Measurements from ENCODE around the gene PPP2R2C. TPM values are rescaled to one million over a fixed set of nuclear protein-coding genes. Genes with fewer than 3 reads are reported as not detected.

PPP2R2C gene
- total RNA-seq, 2 donors from 2014 or later, result 8.0 to 10.4 TPM

DNA sequence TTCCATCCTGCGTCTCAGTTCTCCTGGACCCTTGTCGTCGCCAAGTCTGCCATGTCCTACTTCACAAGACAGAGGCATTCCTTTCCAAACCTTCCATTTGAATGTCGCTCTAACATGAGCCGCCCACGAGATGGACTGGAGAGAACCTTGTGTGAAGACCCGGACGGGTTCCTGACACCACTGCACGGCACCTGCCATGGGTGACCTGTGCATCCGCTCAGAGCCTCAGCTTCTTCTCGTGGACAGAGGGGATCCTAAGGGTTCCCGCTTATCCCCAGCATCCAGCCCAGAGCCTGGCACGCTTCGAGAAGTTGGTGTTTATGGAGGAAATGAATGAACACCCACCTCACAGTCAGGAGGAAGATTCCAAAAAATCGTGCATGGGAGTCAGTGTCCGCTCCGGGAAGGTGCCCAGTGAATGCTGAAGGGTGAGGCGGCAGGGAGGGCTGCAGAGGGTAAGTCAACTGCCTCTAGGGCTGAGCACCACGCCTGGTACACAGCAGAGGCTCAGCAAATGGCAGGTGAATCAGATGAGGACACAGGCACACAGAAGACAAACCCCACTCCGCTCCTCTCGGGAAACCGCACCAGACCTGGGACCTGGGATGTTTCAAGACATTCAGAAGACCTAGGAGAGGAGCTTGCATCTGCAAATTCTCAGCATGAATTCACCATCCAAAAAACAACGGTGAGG lies 150.2 kb downstream of the PPP2R2C start:
- intact Hi-C loops (cut with DNase I), result no loop called here
- Histone ChIP-seq H3K27ac (no peak overlapping the region), H3K4me1 (replicated peaks) (no peaks in the 10 kb centered on the region), H3K36me3 (no peaks in the 10 kb centered on the region), H3K4me3 (no peak overlapping the region), H3K27me3 (replicated peaks; ENCODE audit: insufficient read depth) (no peaks in the 10 kb centered on the region), H3K9me3 (no peaks in the 10 kb centered on the region)
- TF ChIP-seq POLR2AphosphoS5 (IDR thresholded peaks at IDR 0.05) (no peak), POLR2A (IDR thresholded peaks at IDR 0.05) (no peak), CTCF (IDR thresholded peaks at IDR 0.05) (no peak)
- no peak for DNase-seq (ENCODE audit: low spot score)
- 93% methylated on average over 23 of the region's 23 CpGs for WGBS

GRCh38 chr4:6321361-6321760 lies 151.1 kb downstream of the PPP2R2C start:
- no peak overlapping the region for H3K4me3 ChIP-seq
- no peak overlapping the region for H3K27ac ChIP-seq
- no peak for DNase-seq (ENCODE audit: low spot score)
- H3K4me1 ChIP-seq (replicated peaks), result no peaks in the 10 kb centered on the region
- WGBS, result 48% methylated on average over 2 of the region's 2 CpGs
- no peaks in the 10 kb centered on the region for H3K36me3 ChIP-seq
- intact Hi-C loops (cut with DNase I), result no loop called here
- H3K9me3 ChIP-seq, result no peaks in the 10 kb centered on the region
- H3K27me3 ChIP-seq (replicated peaks; ENCODE audit: insufficient read depth), result no peaks in the 10 kb centered on the region
- TF ChIP-seq POLR2A (IDR thresholded peaks at IDR 0.05) (no peak), CTCF (IDR thresholded peaks at IDR 0.05) (no peak)

GRCh38 chr4:6320663-6321062 lies 151.8 kb downstream of the PPP2R2C start:
- Histone ChIP-seq H3K9me3 (no peaks in the 10 kb centered on the region), H3K27ac (no peak overlapping the region), H3K36me3 (no peaks in the 10 kb centered on the region), H3K27me3 (replicated peaks; ENCODE audit: insufficient read depth) (no peaks in the 10 kb centered on the region), H3K4me1 (replicated peaks) (no peaks in the 10 kb centered on the region), H3K4me3 (no peak overlapping the region)
- no peak for TF ChIP-seq POLR2A (IDR thresholded peaks at IDR 0.05)
- no peak for TF ChIP-seq CTCF (IDR thresholded peaks at IDR 0.05)
- TF ChIP-seq POLR2AphosphoS5 (IDR thresholded peaks at IDR 0.05), result no peak
- intact Hi-C loops (cut with DNase I), result no loop called here
- no peak for DNase-seq (ENCODE audit: low spot score)
- WGBS, result 83% methylated on average over 6 of the region's 6 CpGs

DNA sequence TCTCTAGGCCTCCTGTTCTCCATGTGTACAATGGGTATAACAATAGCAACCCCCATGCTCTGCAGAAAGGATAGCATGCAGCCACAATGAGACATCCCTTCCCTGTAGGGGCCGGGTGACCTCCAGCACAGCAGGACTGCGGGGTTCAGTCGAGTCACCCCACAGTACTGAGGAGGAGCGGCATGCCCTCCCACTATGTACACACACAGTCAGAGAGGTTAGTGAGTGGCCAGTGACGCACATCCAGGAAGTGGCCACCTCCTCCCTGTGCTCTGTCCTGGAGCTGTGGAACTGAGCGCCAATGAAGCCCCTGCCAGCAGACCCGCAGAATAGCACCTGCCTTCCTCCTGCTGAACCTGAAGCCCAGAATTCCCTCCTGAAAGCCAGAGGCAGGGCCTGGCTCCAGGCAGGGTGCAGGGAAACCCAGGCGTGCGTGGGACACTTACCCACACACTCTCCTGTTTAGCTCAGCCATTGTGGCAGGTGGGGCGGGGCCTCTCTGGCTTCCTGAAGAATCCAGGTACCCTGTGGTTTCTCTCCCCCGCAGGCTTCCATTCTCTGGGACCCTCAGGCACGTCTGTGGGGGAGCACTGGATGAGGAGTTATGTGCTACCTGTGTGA lies 152.8 kb downstream of the PPP2R2C start:
- no peak for DNase-seq (ENCODE audit: low spot score)
- WGBS, result 84% methylated on average over 12 of the region's 12 CpGs
- Histone ChIP-seq H3K4me3 (no peak overlapping the region), H3K27me3 (replicated peaks; ENCODE audit: insufficient read depth) (no peaks in the 10 kb centered on the region), H3K27ac (no peak overlapping the region), H3K4me1 (replicated peaks) (no peaks in the 10 kb centered on the region), H3K36me3 (no peaks in the 10 kb centered on the region), H3K9me3 (no peaks in the 10 kb centered on the region)
- intact Hi-C loops (cut with DNase I), result no loop called here
- TF ChIP-seq POLR2A (IDR thresholded peaks at IDR 0.05), result no peak
- no peak for TF ChIP-seq CTCF (IDR thresholded peaks at IDR 0.05)
- TF ChIP-seq POLR2AphosphoS5 (IDR thresholded peaks at IDR 0.05), result no peak

DNA sequence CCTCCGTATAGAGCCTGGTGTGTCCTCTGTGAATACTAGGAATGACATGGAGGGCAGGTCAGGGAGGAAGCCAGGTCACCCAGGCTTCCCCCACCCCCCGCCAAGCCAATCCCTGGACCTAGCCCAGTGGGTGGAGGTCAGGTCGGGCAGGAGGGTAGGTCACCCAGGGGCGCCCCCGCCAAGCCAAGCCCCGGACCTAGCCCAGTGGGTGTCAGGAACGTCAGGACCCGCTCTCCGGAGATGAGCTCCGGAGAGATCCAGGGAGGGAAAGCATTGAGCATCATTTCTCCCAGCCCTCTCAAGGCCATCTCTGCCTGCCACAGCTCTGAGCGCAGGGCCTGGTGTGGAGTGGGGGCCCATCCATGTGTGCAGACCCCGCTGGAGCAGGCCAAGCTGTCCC lies 154.2 kb downstream of the PPP2R2C start:
- DNase-seq (ENCODE audit: low spot score), result no peak
- 86% methylated on average over 12 of the region's 12 CpGs for WGBS
- intact Hi-C loops (cut with DNase I), result no loop called here

More for the DNA sequence above, 154.2 kb downstream of the PPP2R2C start:
- Histone ChIP-seq H3K4me3 (no peak overlapping the region), H3K9me3 (no peaks in the 10 kb centered on the region), H3K36me3 (no peaks in the 10 kb centered on the region), H3K27ac (no peak overlapping the region), H3K4me1 (replicated peaks) (no peaks in the 10 kb centered on the region), H3K27me3 (replicated peaks; ENCODE audit: insufficient read depth) (no peaks in the 10 kb centered on the region)
- TF ChIP-seq POLR2AphosphoS5 (IDR thresholded peaks at IDR 0.05), result no peak
- TF ChIP-seq CTCF (IDR thresholded peaks at IDR 0.05), result no peak
- no peak for TF ChIP-seq POLR2A (IDR thresholded peaks at IDR 0.05)

Measured in prostate gland (tissue), 2 donors.